Stimulated activated naive B cell treated with anti-CD40 and anti-IgM and Interleukin-4, amounts not matched to agents 10 μg/mL and 1 μg/mL and 100 μg/mL, for 72 hours (primary cell): Measurements from ENCODE around the gene ATAD3C.
"Not testable (repeated sequence)": the region's sequence is repeated elsewhere in the genome, so short reads cannot be mapped to it uniquely, and the experiment has no call there.

ENCODE experiments used
- ATAC-seq, 2 donors: fragments of 150-1000 bp; cut with Tn5 transposase; replicated peaks; 2 replicates each; pipeline ENCODE4 v1.10.0; 2021; ENCODE audit warnings: moderate library complexity in 1 of 2
- DNase-seq: peaks from one replicate; pipeline ENCODE4 v3.0.0; 2021
- H3K27ac Mint-ChIP-seq: one replicate; pipeline ENCODE4 v1.8.0; 2022; ENCODE audit warnings: mild to moderate bottlenecking, mixed read lengths
- H3K27me3 Mint-ChIP-seq, 2 donors: one replicate each; pipeline ENCODE4 v1.8.0; 2022; ENCODE audit warnings: mixed read lengths in 2 of 2
- H3K36me3 Mint-ChIP-seq, 2 donors: one replicate each; pipeline ENCODE4 v1.8.0; 2022; ENCODE audit warnings: mixed read lengths in 2 of 2, mild to moderate bottlenecking in 1 of 2
- H3K4me1 Mint-ChIP-seq, 2 donors: one replicate each; pipeline ENCODE4 v1.8.0; 2022; ENCODE audit warnings: mixed read lengths in 2 of 2, mild to moderate bottlenecking in 1 of 2
- H3K4me3 Mint-ChIP-seq, 2 donors: one replicate each; pipeline ENCODE4 v1.8.0; 2022; ENCODE audit warnings: mild to moderate bottlenecking in 2 of 2, mixed read lengths in 2 of 2, moderate library complexity in 1 of 2
- H3K9me3 Mint-ChIP-seq, 2 donors: one replicate each; pipeline ENCODE4 v1.8.0; 2022; ENCODE audit warnings: mixed read lengths in 2 of 2, mild to moderate bottlenecking in 1 of 2

Gene ATAD3C

DNA sequence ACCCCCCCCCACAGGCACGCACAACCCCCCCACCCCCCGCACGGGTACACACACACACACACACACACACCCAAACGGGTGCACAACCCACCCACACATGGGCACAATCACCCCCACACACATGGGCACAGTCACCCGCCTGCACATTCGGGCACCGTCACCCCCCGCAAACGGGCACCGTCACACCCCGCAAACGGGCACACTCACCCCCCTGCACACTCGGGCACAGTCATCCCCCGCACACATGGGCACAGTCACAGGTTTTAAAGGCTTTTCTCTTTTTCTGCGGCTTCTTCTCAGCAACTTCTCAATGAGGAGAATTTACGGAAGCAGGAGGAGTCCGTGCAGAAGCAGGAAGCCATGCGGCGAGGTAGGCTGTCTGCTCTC is 69.1 kb downstream of the ATAD3C start:
- not testable (repeated sequence) for H3K27me3 Mint-ChIP-seq, H3K9me3 Mint-ChIP-seq, H3K4me3 Mint-ChIP-seq, H3K27ac Mint-ChIP-seq, H3K4me1 Mint-ChIP-seq, DNase-seq, ATAC-seq
- peaks cover 25 to 31% of the 10 kb centered on the region in 2 donors for H3K36me3 Mint-ChIP-seq
